NOMO-1 treated with DMSO at 0.1 percent for 48 hours (cell line): ENCODE data around the gene TJP3.
"Not testable (repeated sequence)": the region's sequence is repeated elsewhere in the genome, so short reads cannot be mapped to it uniquely, and the experiment has no call there.

Source experiments
- DNase-seq: peaks from one replicate; lab custom pipeline; 2025; ENCODE audit not compliant: unreplicated experiment; lab: John Stamatoyannopoulos, UW

Gene TJP3, protein sequence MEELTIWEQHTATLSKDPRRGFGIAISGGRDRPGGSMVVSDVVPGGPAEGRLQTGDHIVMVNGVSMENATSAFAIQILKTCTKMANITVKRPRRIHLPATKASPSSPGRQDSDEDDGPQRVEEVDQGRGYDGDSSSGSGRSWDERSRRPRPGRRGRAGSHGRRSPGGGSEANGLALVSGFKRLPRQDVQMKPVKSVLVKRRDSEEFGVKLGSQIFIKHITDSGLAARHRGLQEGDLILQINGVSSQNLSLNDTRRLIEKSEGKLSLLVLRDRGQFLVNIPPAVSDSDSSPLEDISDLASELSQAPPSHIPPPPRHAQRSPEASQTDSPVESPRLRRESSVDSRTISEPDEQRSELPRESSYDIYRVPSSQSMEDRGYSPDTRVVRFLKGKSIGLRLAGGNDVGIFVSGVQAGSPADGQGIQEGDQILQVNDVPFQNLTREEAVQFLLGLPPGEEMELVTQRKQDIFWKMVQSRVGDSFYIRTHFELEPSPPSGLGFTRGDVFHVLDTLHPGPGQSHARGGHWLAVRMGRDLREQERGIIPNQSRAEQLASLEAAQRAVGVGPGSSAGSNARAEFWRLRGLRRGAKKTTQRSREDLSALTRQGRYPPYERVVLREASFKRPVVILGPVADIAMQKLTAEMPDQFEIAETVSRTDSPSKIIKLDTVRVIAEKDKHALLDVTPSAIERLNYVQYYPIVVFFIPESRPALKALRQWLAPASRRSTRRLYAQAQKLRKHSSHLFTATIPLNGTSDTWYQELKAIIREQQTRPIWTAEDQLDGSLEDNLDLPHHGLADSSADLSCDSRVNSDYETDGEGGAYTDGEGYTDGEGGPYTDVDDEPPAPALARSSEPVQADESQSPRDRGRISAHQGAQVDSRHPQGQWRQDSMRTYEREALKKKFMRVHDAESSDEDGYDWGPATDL

DNA sequence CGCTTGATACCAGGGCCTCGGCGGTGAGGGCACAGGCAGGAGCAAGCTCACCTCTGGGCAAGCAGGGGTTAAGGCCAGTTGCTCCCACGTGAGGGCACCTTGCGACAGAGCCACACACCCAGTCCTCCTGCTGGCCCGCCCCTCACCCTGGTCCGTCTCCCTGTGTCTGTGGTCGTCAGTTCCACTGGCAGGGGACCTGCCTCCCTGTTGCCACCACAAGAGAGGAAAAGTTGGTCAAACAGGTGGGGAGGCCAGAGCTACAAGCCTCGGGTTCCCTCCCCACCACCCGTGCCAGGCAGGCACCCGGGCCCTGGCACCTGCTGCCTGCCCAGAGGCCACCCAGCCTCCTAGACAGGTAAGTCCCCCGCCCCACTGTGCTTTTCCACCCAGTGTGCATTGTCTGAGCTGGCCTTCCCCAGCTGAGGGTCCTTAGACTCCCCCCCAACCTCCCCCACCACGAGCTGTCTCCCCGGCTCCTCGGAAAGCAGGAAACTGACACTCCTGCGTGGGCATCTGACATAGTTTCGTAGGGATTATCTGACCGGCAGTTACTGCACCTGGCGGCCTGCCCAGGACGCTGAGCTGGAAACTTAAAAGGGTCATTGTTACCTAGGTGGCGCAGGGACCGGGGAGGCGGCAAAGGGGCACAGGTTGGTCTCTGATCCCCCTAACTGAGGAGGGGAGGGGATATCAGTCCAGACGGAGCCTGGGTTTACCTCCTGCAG is at the start of gene TJP3:
TSS of gene TJP3 (plus strand) at position 178 of the 725 bp plus-strand sequence. CDS start 20,049 bp downstream, outside the sequence.
- DNase-seq, result no peak

DNA sequence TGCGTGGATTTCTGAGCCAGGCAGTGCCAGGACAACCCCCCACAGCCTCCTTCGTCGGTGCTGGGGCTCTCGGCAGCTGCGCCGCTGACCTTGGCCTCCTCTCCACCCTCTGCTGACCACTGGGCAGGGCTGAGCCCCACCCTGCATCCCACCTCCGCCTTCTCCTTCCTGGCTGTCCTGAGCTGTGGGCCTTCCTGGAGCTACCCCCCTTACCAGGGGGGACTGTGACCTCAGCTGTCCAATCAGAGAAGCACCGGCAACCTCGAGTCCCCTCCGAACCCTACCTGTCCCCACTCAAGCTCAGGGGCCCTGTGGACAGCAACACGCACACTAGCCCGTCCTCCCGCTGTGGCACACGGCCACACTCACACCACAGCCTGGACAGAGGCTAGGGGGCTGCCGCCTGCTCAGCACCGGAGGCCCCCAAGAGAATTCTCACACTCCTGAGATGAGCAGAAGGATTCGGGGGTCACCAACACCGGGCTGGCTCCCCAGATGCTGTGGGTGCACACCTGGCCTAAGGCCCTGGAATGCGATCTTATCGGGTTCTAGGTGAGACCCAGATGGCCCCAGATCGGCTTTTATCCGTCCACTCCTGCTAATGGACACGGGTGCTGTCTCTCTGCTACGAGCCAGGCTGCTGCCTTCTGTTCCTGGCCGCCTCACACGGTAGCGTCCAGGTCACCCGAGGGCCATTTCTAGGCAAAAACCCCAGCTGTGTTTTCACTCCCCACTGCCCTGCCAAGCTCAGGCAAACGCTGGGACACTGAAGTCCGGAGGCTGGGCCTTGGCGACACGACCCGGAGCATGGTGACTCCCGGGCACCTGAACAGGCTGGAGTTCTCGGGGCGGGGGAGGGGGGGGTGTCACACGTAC is 49.1 kb upstream of the TJP3 start:
- no peak for DNase-seq

DNA sequence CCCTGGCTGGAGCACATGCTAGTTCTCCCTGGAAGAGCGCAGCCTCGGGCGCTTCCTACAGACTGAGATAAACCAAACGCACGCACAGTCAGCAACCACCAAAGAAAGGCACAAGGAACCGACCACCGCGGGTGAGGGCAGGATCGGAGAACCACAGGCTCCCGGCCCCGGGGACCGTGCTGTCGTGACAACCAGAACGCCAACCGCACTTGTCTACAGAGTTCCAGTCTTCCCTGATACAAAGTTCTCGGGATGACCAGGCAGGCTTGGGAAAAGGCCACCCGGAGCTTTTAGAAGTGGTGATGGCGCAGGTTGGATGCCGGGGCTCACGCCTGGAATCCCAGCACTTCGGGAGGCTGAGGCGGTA is 48.5 kb upstream of the TJP3 start:
- DNase-seq, result no peak

DNA sequence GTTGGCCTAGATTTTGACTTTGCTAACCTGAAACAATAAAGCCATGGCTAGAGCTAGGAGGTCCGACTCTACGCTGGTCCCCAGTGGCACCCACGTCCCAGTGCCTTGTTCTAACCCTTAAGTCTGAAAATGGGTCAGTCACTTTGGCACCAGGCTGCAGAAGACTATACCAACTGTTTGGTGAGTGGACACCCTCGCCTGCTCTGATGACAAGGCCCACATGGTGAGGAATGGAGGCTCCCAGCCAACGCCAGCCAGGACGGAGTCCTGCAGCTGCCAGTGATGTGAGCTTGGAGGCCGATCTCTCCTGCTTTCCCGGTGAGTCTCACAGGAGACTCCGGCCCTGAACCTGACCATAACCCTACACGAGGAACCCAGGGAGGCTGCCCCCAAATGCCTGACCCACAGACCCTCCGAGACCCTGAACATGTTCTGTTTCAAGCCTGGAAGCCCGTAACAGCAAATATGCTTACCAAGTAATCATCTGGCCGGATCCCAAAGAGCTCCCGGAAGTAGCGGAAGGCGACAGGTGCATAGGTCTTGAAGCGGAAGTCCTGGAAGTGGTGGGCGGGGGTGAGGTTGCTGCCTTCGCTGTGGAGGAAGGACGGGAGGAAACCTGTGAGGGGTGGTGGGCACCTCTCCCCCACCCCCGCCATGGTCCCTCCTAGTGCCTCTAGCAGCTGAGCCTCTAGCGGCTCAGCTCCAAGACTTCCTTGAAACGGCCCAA is 47.5 kb upstream of the TJP3 start:
- no peak for DNase-seq

DNA sequence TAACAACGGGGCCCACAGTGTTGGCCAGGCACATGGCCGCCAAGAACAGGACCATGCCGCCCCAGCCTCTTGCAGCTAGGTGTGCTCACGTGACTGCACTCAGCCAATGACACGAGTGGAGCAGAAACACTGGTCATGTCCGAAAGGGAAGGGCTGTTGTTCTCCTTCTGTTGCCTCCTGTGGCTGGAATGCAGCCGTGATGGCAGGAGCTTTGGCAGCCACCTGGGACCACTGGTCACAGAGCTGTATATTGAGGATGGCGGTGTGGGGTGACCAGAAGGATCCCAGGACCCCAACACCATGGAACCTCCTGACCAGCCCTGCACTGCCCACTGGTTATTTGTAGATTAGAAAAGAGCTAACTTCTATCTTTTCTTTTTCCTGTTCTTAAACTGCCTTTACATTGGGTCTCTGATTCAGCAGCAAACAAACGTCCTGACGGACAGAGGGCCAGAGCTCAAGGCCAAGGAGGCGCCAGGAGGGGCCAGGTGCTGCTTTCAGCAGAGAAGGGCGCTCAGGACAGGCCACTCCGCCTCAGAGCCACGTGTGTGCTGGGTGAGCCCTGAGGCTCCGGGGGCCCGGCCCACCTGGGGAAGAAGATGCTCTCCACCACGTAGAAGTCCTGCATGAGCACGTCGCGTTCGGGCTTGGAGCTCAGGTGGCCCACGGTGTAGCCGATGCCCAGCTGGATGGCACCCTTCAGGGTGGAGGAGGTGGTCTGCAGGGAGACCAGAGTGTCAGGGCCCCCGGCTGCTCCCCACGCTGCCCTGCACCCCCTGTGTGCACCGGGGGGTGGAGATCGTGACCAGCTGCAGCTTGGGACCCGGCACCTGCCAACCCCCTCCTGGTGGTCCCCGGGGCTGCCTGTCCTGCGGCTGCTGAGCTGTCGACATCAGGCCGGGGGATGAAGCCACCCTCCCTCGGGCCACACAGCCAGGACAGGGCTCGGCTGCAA is 46.6 kb upstream of the TJP3 start:
- no peak for DNase-seq

DNA sequence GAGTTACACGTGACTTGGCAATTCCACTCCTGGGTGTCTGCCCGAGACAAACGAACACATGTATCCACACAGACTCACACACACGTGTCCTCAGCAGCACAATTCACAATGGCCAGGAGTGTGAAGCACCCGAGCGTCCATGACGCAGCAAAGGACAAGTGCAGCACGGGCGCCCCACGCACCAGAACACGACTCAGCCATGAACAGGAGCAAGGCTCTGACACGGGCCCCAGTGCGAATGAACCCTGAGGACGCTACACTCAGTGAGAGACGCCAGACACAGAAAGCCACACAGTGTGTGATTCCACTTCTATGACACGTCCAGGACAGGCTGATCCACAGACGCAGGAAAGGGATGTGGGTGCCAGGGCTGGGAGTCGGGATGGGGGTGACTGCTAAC is 44.3 kb upstream of the TJP3 start:
- no peak for DNase-seq

DNA sequence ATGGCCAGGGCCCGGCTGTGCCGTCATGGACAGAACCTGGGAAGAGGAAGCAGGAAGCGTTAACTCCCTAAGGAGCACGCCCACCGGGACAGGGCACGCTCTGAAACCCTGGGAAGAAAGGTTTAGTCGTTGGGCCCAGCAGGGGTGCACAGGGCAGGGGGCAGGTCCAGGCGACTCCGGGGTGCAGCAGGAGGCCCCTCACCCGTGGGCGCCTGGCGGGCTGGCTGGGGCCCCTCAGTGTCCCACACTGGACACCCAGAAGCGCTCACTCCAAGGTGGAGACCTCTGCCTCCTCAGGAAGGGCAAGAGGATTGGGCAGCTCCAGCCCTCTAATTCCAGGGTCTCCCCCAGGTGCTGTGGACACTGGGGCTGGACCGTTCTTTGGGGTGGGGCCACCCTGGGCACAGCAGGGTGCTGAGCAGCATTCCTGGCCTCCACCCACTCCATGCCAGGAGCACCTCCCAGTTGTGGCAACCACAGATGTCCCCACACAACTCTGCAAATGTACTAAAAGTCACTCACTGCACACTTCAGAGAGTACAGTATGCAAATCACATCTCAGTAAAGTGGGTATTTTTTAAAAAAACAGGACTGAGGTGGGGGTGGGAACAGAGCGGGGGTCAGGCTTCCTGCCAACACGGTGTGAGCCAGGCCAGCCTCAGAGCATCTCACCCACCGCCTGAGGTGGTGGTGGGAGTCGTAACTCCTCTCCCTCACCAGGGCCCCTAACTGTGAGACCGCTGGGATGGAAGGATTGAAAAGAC is 43.1 kb upstream of the TJP3 start:
- no peak for DNase-seq

DNA sequence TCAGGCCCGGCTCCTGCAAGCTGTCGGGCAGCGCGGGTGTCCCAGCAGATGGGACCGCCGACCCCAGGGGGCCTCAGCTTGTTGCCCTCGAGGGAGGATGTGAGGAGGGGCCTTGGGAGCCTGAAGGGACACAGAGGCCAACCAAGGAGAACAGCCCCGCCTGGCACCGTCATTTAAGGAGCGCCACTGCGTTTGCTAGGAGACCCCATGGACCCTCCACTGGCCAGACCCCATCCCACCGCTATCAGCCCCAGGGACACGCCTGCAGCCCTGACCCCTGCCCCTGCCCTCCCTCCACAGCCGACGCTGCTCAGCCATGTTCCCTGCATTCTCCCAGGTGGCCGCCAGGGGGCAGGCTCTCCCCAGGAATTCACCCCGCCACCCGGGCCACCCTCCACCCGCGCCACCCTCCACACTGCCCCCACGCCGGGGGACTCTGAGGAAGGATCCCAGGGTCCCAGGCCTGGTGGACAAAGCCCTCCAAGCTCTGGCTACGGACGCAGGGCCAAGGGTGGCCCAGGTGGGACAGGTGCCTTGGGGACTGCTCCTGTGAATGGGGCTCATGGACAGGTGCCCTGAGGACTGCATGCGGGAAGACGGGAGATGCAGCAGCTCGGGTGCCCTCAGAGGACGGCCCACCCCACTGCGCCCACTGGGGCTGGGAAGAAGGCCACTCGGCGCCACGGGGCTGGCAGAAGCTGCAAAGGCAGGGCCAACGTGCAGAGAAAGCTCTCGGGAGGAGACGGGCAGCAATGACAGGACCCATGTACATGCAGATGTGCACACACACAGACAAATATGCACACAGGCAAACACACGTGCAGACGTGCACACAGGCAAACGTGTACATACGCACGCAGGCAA is 42.3 kb upstream of the TJP3 start:
- peak; percentile 16 for DNase-seq

DNA sequence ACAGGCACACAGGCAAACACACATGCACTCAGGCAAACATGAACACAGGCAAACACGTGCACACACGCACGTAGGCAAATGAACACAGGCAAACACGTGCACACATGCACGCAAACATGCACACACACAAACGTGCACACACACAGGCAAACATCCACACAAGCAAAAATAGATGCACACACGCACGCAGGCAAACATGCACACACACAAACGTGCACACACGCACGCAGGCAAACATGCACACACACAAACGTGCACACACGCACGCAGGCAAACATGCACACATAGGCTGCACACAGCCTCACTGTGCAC is 41.7 kb upstream of the TJP3 start:
- not testable (repeated sequence) for DNase-seq

DNA sequence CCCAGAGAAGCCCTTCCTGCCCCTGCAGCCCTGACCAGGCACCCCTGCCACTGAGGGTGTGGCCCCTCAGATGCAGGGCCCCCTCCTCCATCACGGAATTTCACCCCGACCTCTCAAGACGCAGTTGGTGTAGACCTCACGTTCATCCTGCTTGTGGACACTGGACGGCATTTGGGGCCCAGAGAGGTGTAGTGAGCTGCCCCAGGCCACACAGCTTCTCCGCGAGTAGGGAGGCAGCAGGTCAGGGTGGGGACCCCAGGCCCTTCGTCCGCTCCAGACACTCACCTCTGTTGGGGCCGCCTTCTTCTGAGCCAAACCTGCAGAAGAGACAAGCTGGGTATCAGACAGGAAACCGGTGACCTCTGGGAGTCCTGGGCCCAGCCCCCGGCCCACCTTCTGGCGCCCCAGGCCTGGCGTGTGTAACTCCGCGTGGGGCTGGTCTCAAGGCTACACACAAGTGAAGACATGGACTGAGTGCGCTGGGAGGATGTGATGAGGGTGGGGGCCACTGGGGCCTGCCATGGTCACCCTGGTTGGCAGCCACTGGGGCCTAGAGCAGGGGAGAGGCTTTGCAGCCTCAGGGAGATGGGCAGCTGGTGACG is 41.0 kb upstream of the TJP3 start:
- no peak for DNase-seq

DNA sequence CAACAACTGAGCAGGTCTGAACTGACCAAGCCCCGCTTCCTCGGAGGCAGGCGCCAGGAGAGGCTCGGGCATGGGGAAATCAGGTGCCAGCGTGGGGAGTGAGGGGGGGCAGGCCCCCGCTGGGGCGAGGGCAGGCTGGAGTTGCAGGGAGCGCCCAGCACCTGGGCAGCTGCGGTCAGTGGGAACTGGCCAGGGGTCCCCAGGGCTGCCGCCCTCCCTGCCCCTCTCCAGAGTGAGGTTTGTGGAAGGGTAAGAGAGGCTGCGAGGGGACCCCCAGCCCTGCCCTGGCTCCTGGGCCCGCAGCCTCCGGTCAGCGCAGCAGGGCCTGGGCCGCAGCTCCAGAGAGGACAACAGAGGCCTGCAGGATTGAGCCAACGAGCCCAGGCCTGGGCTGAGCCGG is 40.4 kb upstream of the TJP3 start:
- no peak for DNase-seq

DNA sequence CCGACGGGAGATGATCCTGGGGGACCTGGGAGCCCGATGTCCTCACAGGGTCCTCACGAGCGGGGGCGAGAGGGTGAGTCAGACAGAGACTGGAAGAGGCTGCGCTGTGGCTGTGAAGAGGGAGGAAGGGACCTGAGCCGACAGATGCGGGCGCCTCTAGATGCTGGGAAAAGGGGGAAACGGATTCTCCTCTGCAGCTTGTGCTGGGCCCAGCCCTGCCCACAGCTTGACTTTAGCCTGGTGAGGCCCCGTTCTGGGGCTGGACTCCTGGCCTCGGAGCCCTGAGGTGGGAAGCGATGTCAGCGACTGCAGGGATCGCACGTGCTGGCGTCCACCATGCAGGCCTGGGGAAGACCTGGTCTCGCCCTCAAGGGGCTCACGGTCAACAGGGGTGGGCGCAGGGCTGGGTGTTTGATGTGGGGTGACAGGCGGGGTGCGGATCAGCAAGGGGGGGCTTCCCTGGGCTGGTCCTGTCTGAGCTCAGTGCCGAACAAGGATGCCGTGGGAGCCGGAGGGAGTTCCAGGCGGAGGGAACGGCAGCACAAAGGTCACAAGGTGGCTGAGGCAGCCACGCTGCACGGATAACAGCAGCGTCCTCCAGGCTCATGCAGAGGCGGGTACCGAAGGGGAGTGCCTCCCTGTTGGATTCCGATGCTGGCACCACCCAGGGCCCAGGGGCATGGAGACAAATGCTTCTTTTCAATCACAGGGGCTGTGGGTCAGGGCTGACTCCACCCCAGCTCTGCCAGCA is 39.7 kb upstream of the TJP3 start:
- DNase-seq, result no peak

DNA sequence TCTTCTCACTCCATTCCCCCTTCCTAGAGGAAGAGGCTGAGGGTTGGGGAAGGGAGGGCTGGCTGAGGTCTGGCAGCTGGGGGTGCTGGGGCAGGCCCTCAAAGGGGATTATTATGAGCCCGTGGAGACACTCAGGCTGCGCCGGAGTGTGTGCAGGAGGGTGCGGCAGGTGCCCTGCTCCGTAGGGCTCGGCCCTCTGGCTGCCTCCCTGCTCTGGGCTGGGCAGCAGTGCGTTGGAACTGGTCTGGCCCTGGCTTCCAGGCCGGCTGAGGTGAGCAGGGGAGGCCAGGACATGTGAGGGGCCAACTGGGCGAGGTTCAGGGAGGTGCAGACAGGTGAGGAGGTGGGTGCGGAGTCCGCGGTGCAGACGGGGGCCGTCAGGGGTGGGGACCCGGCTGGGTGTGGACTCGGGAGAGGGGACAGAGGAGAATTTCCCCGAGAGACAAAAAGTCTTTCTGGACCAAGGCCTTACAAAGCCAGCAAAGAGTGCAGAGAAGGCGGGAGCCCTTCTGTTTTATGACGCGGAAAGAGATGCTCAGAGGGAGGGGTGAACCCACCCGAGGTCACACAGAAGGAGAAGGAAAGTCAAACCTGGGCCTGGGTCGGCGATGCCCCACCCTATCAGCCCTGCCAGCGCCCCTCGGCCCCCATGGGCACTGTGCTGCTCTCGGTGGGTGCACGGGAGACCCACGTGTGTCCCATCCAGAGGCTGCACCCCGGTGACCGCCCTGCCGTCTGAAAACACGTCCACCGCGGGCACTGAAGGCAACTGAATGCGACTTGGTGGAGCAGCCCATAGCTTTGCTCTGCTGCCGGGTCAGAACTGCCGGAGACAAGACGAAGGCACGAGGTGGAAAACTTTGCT is 38.9 kb upstream of the TJP3 start:
- DNase-seq, result no peak

DNA sequence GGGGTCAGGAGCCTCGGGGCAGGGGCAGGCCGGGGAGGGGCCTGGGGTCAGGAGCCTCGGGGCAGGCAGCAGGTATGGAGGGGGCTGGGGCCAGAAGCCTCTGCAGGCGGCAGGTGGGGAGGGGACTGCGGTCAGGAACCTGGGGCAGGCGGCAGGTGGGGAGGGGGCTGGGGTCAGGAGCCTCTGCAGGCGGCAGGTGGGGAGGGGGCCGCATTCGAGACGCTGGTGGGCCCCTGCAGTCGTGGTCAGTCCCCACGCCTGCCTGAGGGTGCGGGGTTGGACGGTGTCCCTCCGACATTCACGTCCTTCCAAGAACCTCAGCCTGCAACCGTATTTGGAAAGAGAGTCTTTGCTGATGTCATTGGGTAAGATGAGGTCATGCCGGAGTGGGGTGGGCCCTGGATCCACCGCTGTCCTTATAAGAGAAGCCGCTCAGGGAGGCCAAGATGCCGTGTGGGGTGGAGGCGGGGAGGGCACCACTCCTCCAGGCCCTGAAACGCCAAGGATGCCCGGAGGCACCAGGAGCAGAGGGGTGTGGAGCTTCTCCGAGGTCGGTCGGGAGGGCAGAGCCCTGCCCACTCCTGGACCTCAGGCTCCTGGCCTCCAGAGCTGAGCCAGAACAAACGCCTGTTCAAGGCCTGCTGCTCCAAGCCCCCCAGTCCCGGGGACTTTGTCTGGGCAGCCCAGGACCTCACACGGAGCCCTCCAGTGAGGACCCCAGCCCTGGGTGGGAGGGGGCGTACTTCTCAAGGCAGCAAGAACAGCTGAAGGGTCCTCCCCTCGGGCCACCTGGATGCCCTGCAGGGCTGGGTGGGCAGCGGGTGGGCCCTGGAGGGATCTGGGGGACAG is 38.0 kb upstream of the TJP3 start:
- DNase-seq, result no peak
